Inferior parietal cortex (tissue), 1 donor: ENCODE measurements around the gene ATAD3B.
"Not testable (repeated sequence)": the region's sequence is repeated elsewhere in the genome, so short reads cannot be mapped to it uniquely, and the experiment has no call there.

ENCODE experiments used
- DNase-seq: peaks from one replicate; pipeline ENCODE4 v3.0.0-alpha.2; 2016; ENCODE audit errors: extremely low spot score

The ATAD3B gene

GRCh38 chr1:1451696-1452364, 19.7 kb upstream of the ATAD3B start:
- DNase-seq, result no peak

GRCh38 chr1:1452365-1452739, 19.2 kb upstream of the ATAD3B start:
- DNase-seq, result not testable (repeated sequence)

GRCh38 chr1:1452882-1453281, 18.7 kb upstream of the ATAD3B start:
- DNase-seq, result no peak

DNA sequence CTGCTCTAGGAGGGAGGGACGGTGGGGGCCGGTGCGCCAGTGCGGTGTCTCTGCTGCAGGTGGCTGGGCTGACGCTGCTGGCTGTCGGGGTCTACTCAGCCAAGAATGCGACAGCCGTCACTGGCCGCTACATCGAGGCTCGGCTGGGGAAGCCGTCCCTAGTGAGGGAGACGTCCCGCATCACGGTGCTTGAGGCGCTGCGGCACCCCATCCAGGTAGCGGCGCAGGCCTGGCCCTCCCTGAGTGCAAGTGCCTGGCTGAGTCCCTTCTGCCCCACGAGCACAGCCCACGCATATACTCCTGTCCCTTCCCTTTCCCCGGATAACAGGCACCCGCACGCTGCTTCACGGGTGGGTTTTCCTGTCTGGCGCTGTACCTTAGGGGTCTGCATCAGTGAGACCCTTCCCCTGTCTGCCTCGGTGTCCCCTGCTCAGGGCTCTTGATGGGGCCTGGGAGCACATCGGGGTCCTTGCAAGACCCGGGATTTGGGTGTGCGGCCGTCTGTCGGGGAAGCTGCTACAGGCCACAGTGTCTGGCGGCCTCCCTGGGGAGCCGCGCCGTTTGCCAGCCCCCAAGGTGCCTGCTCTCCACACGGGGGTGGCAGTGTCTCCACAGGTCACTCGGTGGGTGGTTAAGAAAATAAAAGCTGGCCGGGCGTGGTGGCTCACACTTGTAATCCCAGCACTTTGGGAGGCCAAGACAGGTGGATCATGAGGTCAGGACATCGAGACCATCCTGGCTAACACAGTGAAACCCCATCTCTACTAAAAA, 17.1 kb upstream of the ATAD3B start:
- DNase-seq, result not testable (repeated sequence)

DNA sequence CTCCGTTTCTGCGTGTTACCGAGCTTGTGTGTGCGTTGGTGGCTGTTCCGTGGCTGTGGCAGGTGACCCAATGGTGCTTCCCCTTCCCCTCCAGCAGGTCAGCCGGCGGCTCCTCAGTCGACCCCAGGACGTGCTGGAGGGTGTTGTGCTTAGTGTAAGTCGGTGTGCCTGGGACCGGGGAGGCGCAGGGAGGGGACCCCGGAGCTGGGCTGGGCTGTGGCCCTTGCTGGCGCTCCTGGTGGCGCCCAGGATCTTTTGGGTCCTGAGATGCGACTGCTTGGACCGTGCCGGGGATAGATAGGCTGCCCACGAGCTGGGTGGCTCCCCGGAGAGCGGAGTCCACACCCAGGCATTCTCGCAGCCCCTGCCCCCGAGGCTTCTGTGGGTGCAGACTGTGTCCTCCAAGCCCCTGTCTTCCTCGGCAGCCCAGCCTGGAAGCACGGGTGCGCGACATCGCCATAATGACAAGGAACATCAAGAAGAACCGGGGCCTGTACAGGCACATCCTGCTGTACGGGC, 16.1 kb upstream of the ATAD3B start:
- no peak for DNase-seq

- not testable (repeated sequence) for DNase-seq
Measured at GRCh38 chr1:1455934-1456333, 15.6 kb upstream of the ATAD3B start.

- DNase-seq, result not testable (repeated sequence)
Measured at GRCh38 chr1:1456683-1457255, 14.8 kb upstream of the ATAD3B start.

DNA sequence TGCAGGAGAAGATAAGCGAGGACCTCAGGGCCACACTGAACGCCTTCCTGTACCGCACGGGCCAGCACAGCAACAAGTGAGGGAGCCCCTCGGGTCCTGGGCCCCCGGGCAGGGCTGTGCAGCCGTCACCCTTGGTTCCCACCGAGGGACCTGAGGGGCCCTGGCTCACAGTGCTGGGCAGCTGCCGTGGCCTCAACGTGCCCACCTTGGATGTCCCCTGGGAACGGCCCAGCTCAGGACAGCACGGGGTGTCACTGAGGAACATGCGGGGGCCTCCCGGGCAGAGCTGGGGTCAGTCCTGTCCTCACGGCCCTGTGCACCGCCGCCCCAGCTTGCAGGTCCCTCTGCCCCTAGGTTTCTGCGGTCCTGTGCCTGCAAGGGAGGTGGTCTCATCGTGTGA, 12.4 kb upstream of the ATAD3B start:
- not testable (repeated sequence) for DNase-seq

DNA sequence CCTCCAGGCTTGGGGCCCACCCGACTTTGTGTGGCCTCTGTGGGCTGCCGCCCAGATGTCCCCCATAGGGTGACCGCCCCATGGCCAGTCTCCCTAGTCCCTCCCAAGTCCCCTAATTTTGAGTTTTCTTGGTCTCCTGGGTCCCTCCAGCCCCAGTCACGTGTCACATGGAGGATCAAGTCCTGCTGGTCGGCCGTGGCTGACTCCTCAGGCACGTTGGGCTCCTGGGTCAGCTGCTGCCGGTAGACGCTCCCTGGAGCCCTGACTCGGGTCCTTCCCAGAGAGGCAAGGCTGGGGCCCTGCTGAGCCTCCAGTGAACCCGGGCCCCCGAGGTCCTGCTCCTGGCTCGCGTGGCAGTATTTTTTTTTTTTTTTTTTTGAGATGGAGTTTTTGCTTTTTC, 11.9 kb upstream of the ATAD3B start:
- DNase-seq, result not testable (repeated sequence)

GRCh38 chr1:1460540-1461130, 10.9 kb upstream of the ATAD3B start:
- DNase-seq, result no peak

DNA sequence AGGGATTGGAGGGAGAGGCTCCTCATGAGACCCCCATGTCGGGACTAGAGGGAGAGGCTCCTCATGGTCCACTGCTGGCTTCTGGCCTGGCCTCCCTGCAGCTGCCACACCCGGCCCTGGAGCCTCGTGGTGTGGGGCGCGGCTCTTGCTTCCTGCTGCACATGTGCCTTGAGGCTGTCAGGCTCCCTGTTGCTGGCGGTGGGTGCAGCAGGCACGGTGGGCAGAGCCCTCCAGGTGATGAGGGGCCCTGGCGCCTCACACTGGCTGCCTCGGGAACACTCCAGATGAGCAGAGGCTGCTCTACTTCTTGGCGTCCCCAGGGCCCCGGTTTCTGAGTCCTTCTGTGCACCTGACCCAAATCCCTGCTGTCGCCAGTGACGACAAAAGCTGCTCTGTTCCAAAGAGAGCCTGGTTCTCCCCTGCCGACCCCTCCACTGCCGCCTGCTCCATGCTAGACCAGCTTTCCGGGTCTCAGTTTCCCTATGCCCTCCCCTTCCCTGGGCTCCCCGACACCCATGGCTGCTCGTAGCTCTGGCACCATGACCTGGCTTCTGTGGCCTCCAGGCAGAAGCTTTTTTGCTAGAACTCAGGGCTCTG, 9.7 kb upstream of the ATAD3B start:
- DNase-seq, result no peak

GRCh38 chr1:1462318-1462966, 9.1 kb upstream of the ATAD3B start:
- no peak for DNase-seq

- no peak for DNase-seq
Measured at GRCh38 chr1:1463312-1463711, 8.3 kb upstream of the ATAD3B start.

GRCh38 chr1:1468196-1468985, 3.2 kb upstream of the ATAD3B start:
- not testable (repeated sequence) for DNase-seq

GRCh38 chr1:1470626-1471388, 758 bp upstream of the ATAD3B start:
- DNase-seq, result peak; percentile 1

GRCh38 chr1:1472053-1472876, 700 bp downstream of the ATAD3B start:
- DNase-seq, result not testable (repeated sequence)

DNA sequence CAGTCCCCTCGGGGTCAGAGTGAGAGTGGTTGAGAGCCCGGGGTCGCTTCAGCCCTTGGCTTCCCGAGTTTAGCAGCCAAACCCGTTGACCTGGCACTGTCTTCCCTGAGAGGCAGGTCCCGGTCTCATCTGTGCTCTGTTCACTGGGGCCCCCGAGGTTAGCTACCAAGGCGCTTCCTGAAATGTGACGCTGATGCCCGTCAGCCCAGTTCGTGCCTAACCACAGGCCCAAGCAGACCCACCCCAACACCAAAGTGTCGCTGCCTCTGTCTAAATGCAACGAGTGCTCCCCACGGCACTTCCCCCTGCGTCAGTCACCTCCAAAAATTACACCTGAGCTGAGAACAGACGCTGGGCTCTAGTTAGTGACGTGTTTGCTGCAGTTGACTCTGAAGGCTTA, 4.4 kb downstream of the ATAD3B start:
- DNase-seq, result not testable (repeated sequence)

DNA sequence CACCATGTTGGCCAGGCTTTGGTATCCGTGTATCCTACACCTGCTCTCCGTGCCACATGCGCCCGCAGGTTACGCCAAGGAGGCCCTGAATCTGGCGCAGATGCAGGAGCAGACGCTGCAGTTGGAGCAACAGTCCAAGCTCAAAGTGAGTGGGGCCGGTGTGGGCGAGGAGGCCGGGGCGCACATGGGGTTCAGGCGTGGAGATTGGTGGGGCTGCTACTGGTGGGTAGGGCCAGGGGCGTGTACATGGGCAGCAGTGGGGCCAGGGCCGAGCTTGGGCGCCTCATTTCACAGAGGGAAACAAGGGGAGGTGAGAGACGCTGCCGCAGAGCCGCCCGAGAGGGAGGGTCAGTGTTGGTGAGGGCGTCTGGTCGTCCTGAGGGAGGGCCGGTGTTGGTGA, 5.6 kb downstream of the ATAD3B start:
- no peak for DNase-seq
